ENCODE results near the gene S100A4.

- TF ChIP-seq, protein P1, sequence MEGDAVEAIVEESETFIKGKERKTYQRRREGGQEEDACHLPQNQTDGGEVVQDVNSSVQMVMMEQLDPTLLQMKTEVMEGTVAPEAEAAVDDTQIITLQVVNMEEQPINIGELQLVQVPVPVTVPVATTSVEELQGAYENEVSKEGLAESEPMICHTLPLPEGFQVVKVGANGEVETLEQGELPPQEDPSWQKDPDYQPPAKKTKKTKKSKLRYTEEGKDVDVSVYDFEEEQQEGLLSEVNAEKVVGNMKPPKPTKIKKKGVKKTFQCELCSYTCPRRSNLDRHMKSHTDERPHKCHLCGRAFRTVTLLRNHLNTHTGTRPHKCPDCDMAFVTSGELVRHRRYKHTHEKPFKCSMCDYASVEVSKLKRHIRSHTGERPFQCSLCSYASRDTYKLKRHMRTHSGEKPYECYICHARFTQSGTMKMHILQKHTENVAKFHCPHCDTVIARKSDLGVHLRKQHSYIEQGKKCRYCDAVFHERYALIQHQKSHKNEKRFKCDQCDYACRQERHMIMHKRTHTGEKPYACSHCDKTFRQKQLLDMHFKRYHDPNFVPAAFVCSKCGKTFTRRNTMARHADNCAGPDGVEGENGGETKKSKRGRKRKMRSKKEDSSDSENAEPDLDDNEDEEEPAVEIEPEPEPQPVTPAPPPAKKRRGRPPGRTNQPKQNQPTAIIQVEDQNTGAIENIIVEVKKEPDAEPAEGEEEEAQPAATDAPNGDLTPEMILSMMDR (conservative IDR thresholded peaks at IDR 0.05; ENCODE audit: low read length): no peak
- no peak for TF ChIP-seq EZH2phosphoT487 (IDR thresholded peaks at IDR 0.05; ENCODE audit: borderline replicate concordance)
Observed at GRCh38 chr1:153513666-153514065, 31.9 kb downstream of the S100A4 start.

Measured in Loucy (cell line).